ENCODE data around the gene TNIK. TPM values are rescaled to one million over a fixed set of nuclear protein-coding genes. Genes with fewer than 3 reads are reported as not detected.

The TNIK gene
- total RNA-seq, 4 donors from 2014 or later = 32.9 to 52.0 (median 40.2) TPM

DNA sequence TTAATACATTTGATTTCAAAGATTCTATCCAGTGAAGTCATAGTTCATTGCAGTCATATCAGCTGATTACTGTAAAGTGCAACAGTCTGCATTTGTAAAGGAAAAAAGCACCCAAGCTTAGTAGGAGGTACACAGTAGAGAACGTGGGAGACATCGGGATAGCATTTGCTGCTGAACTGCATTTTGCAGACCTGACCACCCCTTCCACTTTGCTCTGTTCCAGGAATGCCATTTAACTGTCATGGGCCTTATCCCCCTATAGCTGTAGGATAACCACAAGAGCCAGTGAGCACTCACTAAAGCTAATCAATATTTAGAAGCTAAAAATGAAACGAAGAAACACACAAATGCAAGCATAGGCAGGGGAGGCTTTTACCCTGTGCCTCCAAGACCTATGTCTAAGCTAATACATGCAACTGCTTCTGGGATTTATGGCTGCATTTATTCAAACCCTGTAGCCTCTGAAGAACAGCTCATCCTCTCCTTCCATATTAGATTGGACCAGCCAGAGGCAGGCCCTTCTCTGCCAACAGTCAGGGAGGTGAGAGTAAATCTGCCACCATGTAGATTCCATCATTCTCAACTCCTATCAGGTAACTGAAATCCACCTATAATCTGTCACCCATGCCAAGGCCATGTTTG is 23.0 kb downstream of the TNIK start:
- Histone ChIP-seq H3K4me1 (peaks cover 0 to 17% (median 4%) of the 10 kb centered on the region in 4 donors), H3K36me3 (no peaks in the 10 kb centered on the region), H3K27ac (no peak overlapping the region), H3K4me3 (no peak overlapping the region), H3K27me3 (no peaks in the 10 kb centered on the region), H3K9me3 (no peaks in the 10 kb centered on the region)
- 75 to 90% methylated on average over 2 to 3 of the region's 3 CpGs for WGBS, 2 donors (ENCODE audit: low coverage in 1 of 2)
- DNase-seq = no peak
- in situ Hi-C loops (cut with MboI; ENCODE audit: low pct_ligation_motif_present in 1 of 4, low pct_unique_long_range_greater_than_20kb in 1 of 4, low sequenced_read_pairs in 3 of 4) = no loop called here
- intact Hi-C loops (cut with DNase I; ENCODE audit: low total_unique reads) = no loop called here
- no peak for TF ChIP-seq POLR2A (IDR thresholded peaks at IDR 0.05)
- no peak for TF ChIP-seq EP300 (IDR thresholded peaks at IDR 0.05; ENCODE audit: low read depth)
- TF ChIP-seq, protein P1, sequence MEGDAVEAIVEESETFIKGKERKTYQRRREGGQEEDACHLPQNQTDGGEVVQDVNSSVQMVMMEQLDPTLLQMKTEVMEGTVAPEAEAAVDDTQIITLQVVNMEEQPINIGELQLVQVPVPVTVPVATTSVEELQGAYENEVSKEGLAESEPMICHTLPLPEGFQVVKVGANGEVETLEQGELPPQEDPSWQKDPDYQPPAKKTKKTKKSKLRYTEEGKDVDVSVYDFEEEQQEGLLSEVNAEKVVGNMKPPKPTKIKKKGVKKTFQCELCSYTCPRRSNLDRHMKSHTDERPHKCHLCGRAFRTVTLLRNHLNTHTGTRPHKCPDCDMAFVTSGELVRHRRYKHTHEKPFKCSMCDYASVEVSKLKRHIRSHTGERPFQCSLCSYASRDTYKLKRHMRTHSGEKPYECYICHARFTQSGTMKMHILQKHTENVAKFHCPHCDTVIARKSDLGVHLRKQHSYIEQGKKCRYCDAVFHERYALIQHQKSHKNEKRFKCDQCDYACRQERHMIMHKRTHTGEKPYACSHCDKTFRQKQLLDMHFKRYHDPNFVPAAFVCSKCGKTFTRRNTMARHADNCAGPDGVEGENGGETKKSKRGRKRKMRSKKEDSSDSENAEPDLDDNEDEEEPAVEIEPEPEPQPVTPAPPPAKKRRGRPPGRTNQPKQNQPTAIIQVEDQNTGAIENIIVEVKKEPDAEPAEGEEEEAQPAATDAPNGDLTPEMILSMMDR (IDR thresholded peaks at IDR 0.05) = no peak
- no peak for TF ChIP-seq POLR2AphosphoS5 (IDR thresholded peaks at IDR 0.05)

DNA sequence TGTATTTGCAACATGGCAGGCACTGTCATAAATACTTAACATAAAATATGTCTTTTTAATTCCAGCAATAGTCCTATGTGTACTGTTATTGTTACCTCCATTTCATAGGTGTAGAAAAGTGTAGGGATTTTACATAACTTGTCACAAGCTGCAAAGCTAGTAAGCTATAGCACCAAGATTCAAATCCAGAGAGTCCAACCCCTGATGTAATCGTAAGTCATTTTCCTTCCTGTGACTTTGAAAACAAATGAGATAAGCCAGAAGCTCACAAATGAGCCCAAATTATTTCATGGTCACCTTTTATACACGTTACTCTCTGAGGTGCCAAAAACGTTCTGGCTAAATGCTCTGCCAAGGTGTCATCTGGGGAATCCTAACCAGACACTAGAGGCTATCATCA is 23.8 kb downstream of the TNIK start:
- in situ Hi-C loops (cut with MboI; ENCODE audit: low pct_ligation_motif_present in 1 of 4, low pct_unique_long_range_greater_than_20kb in 1 of 4, low sequenced_read_pairs in 3 of 4) = no loop called here
- Histone ChIP-seq H3K4me1 (peaks cover 0 to 18% (median 4%) of the 10 kb centered on the region in 4 donors), H3K27me3 (no peaks in the 10 kb centered on the region), H3K9me3 (no peaks in the 10 kb centered on the region), H3K36me3 (no peaks in the 10 kb centered on the region), H3K4me3 (no peak overlapping the region), H3K27ac (no peak overlapping the region)
- TF ChIP-seq POLR2A (IDR thresholded peaks at IDR 0.05) (no peak), EP300 (IDR thresholded peaks at IDR 0.05; ENCODE audit: low read depth) (no peak), POLR2AphosphoS5 (IDR thresholded peaks at IDR 0.05) (no peak)
- TF ChIP-seq, protein P1 (IDR thresholded peaks at IDR 0.05) = no peak
- no peak for DNase-seq
- intact Hi-C loops (cut with DNase I; ENCODE audit: low total_unique reads) = no loop called here
- 63 to 68% methylated on average over 3 of the region's 3 CpGs for WGBS, 2 donors (ENCODE audit: low coverage in 1 of 2)

DNA sequence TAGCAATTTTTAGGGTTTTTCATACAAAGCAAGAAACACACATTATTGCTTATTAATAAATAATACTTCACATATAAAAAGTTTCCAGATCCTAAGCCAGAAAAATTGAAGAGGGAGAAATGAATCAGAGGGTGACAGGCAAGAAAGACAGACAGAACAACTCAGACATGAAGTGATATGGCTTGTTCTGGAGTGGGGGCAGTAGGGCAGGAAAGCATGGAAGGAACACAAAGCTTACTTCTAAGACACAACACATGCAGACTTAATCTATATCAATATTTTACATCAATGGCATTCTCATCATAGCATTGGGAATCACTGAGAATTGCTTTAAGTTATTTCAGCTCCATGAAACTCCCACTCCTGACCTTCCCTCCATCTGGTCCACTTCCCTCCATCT is 24.4 kb downstream of the TNIK start:
- TF ChIP-seq, protein P1 (IDR thresholded peaks at IDR 0.05) = no peak
- TF ChIP-seq POLR2AphosphoS5 (IDR thresholded peaks at IDR 0.05) (no peak), POLR2A (IDR thresholded peaks at IDR 0.05) (no peak), EP300 (IDR thresholded peaks at IDR 0.05; ENCODE audit: low read depth) (no peak)
- in situ Hi-C loops (cut with MboI; ENCODE audit: low pct_ligation_motif_present in 1 of 4, low pct_unique_long_range_greater_than_20kb in 1 of 4, low sequenced_read_pairs in 3 of 4) (no loop called here), intact Hi-C loops (cut with DNase I; ENCODE audit: low total_unique reads) (no loop called here)
- Histone ChIP-seq H3K4me3 (no peak overlapping the region), H3K36me3 (no peaks in the 10 kb centered on the region), H3K9me3 (no peaks in the 10 kb centered on the region), H3K27ac (no peak overlapping the region), H3K4me1 (peaks cover 0 to 18% (median under 1%) of the 10 kb centered on the region in 4 donors), H3K27me3 (no peaks in the 10 kb centered on the region)
- no peak for DNase-seq

DNA sequence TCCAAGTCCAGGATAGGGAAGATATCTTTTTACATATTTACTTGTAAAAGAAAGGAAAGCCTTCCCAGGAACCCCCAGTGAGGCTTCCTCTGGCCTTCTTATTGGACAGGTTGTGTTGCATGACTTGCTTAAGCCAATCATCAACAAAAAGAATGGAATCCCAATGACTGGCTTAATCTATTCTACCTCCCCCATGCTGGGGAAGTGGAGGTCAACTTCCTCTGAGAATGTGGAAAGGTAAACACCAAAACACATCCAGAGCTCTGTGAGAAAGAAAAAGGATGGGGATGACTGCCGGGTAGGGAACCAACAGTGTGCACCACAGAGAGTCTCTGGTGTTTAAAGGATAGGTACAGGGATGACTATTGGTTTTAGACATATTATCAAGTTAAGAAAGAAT is 25.1 kb downstream of the TNIK start:
- peaks cover 0 to 18% (median 0%) of the 10 kb centered on the region in 4 donors for H3K4me1 ChIP-seq
- DNase-seq = no peak
- H3K27me3 ChIP-seq = no peaks in the 10 kb centered on the region
- no peaks in the 10 kb centered on the region for H3K36me3 ChIP-seq
- H3K9me3 ChIP-seq = no peaks in the 10 kb centered on the region
- intact Hi-C loops (cut with DNase I; ENCODE audit: low total_unique reads) (no loop called here), in situ Hi-C loops (cut with MboI; ENCODE audit: low pct_ligation_motif_present in 1 of 4, low pct_unique_long_range_greater_than_20kb in 1 of 4, low sequenced_read_pairs in 3 of 4) (no loop called here)
- TF ChIP-seq POLR2AphosphoS5 (IDR thresholded peaks at IDR 0.05) (no peak), EP300 (IDR thresholded peaks at IDR 0.05; ENCODE audit: low read depth) (no peak)
- TF ChIP-seq, protein P1 (IDR thresholded peaks at IDR 0.05) = no peak
- 92 to 97% methylated on average over 1 of the region's 1 CpG for WGBS, 2 donors (ENCODE audit: low coverage in 1 of 2)
- H3K4me3 ChIP-seq = no peak overlapping the region
- H3K27ac ChIP-seq = no peak overlapping the region
